Measurements from ENCODE around the gene KLHL4.
"Not testable (repeated sequence)": the region's sequence is repeated elsewhere in the genome, so short reads cannot be mapped to it uniquely, and the experiment has no call there.

The KLHL4 gene

GRCh38 chrX:87517571-87518141 is at the start of gene KLHL4:
TSS of gene KLHL4 (plus strand) at chrX:87517802. CDS start at chrX:87517894, 92 bp downstream.
- DNase-seq: no peak

- no peak for DNase-seq
Observed at GRCh38 chrX:87468941-87469340, 48.7 kb upstream of the KLHL4 start.

GRCh38 chrX:87475793-87476192 is 41.8 kb upstream of the KLHL4 start:
- DNase-seq: no peak

- not testable (repeated sequence) for DNase-seq
Observed at GRCh38 chrX:87478703-87479102, 38.9 kb upstream of the KLHL4 start.

GRCh38 chrX:87489071-87489470 is 28.5 kb upstream of the KLHL4 start:
- no peak for DNase-seq

GRCh38 chrX:87515836-87516235 is 1.8 kb upstream of the KLHL4 start:
- no peak for DNase-seq

GRCh38 chrX:87516717-87517121 is 883 bp upstream of the KLHL4 start:
- no peak for DNase-seq

- DNase-seq: no peak
Observed at GRCh38 chrX:87518504-87518903, 902 bp downstream of the KLHL4 start.

- no peak for DNase-seq
Observed at GRCh38 chrX:87525771-87526229, 8.2 kb downstream of the KLHL4 start.

- DNase-seq: no peak
Observed at GRCh38 chrX:87526281-87526680, 8.7 kb downstream of the KLHL4 start.

GRCh38 chrX:87528487-87528886 is 10.9 kb downstream of the KLHL4 start:
- no peak for DNase-seq

- no peak for DNase-seq
Observed at GRCh38 chrX:87571964-87572363, 54.4 kb downstream of the KLHL4 start.

- no peak for DNase-seq
Observed at GRCh38 chrX:87572901-87573300, 55.3 kb downstream of the KLHL4 start.

GRCh38 chrX:87578978-87579377 is 61.4 kb downstream of the KLHL4 start:
- DNase-seq: no peak

GRCh38 chrX:87580862-87581261 is 63.3 kb downstream of the KLHL4 start:
- no peak for DNase-seq

GRCh38 chrX:87582453-87582852 is 64.9 kb downstream of the KLHL4 start:
- no peak for DNase-seq

- no peak for DNase-seq
Observed at GRCh38 chrX:87583679-87584078, 66.1 kb downstream of the KLHL4 start.

- DNase-seq: no peak
Observed at GRCh38 chrX:87616371-87616770, 98.8 kb downstream of the KLHL4 start.

- no peak for DNase-seq
Observed at GRCh38 chrX:87621697-87622096, 104.1 kb downstream of the KLHL4 start.

- no peak for DNase-seq
Observed at GRCh38 chrX:87626996-87627395, 109.4 kb downstream of the KLHL4 start.

GRCh38 chrX:87634361-87634760 is 116.8 kb downstream of the KLHL4 start:
- DNase-seq: no peak

GRCh38 chrX:87636533-87636932 is 118.9 kb downstream of the KLHL4 start:
- no peak for DNase-seq

GRCh38 chrX:87641439-87641838 is 123.8 kb downstream of the KLHL4 start:
- DNase-seq: not testable (repeated sequence)

- no peak for DNase-seq
Observed at GRCh38 chrX:87661761-87662160, 144.2 kb downstream of the KLHL4 start.

- DNase-seq: no peak
Observed at GRCh38 chrX:87663421-87663820, 145.8 kb downstream of the KLHL4 start.
